GM19035 (cell line): ENCODE data around the gene ARNT2.

Source experiments
- ATAC-seq: cut with Tn5 transposase; IDR thresholded peaks from one replicate; pipeline ENCODE4 v1.9.1; 2021; ENCODE audit not compliant: unreplicated experiment

The ARNT2 gene

GRCh38 chr15:80590761-80591355 lies 186.7 kb downstream of the ARNT2 start:
- ATAC-seq = no peak

GRCh38 chr15:80591471-80591870 lies 187.3 kb downstream of the ARNT2 start:
- ATAC-seq = no peak

GRCh38 chr15:80591938-80592825 lies 188.0 kb downstream of the ARNT2 start:
- no peak for ATAC-seq

- no peak for ATAC-seq
Measured at GRCh38 chr15:80593486-80594030, 189.4 kb downstream of the ARNT2 start.

GRCh38 chr15:80594091-80594889 lies 190.1 kb downstream of the ARNT2 start:
- no peak for ATAC-seq

- no peak for ATAC-seq
Measured at GRCh38 chr15:80595396-80595795, 191.2 kb downstream of the ARNT2 start.

- no peak for ATAC-seq
Measured at GRCh38 chr15:80596521-80596976, 192.4 kb downstream of the ARNT2 start.

- ATAC-seq = no peak
Measured at GRCh38 chr15:80597076-80597475, 192.9 kb downstream of the ARNT2 start.

GRCh38 chr15:80599359-80599758 lies 195.2 kb downstream of the ARNT2 start:
- no peak for ATAC-seq

GRCh38 chr15:80600626-80601025 lies 196.4 kb downstream of the ARNT2 start:
- ATAC-seq = no peak

GRCh38 chr15:80601256-80601655 lies 197.1 kb downstream of the ARNT2 start:
- ATAC-seq = no peak

- ATAC-seq = no peak
Measured at GRCh38 chr15:80604583-80605575, 200.7 kb downstream of the ARNT2 start.

- ATAC-seq = no peak
Measured at GRCh38 chr15:80605591-80606150, 201.5 kb downstream of the ARNT2 start.

- ATAC-seq = no peak
Measured at GRCh38 chr15:80606511-80607071, 202.4 kb downstream of the ARNT2 start.

- no peak for ATAC-seq
Measured at GRCh38 chr15:80607287-80607980, 203.3 kb downstream of the ARNT2 start.

- ATAC-seq = no peak
Measured at GRCh38 chr15:80608688-80609087, 204.5 kb downstream of the ARNT2 start.

- ATAC-seq = no peak
Measured at GRCh38 chr15:80609091-80609490, 204.9 kb downstream of the ARNT2 start.

- no peak for ATAC-seq
Measured at GRCh38 chr15:80609512-80609946, 205.3 kb downstream of the ARNT2 start.
